ACC112 (cell line): ENCODE measurements around the gene PADI4.
"Not testable (repeated sequence)": the region's sequence is repeated elsewhere in the genome, so short reads cannot be mapped to it uniquely, and the experiment has no call there.

Source experiments
- H2AFZ ChIP-seq: fragments of 200-600 bp; sonication (generic); one replicate; pipeline ENCODE4 v1.6.0; 2017; ENCODE audit warnings: antibody characterized with exemption, low read length; ENCODE audit not compliant: unreplicated experiment
- H3K27ac ChIP-seq: fragments of 200-600 bp; sonication (generic); 2 replicates; pipeline ENCODE4 v1.5.1; 2014; ENCODE audit warnings: low read depth, mild to moderate bottlenecking, antibody characterized with exemption, low read length, moderate library complexity
- H3K27me3 ChIP-seq: fragments of 200-600 bp; sonication (generic); 2 replicates; pipeline ENCODE4 v1.6.1; 2014; ENCODE audit warnings: mild to moderate bottlenecking, antibody characterized with exemption, low read length, moderate library complexity, mixed read lengths; ENCODE audit not compliant: insufficient read depth
- H3K36me3 ChIP-seq: fragments of 200-600 bp; sonication (generic); 2 replicates; pipeline ENCODE4 v1.6.1; 2016; ENCODE audit warnings: mild to moderate bottlenecking, antibody characterized with exemption, low read length, moderate library complexity, mixed read lengths; ENCODE audit not compliant: insufficient read depth
- H3K4me1 ChIP-seq: fragments of 200-600 bp; sonication (generic); one replicate; pipeline ENCODE4 v1.6.1; 2016; ENCODE audit warnings: low read length, mixed read lengths; ENCODE audit not compliant: insufficient read depth, unreplicated experiment, control insufficient read depth
- H3K4me3 ChIP-seq: fragments of 200-600 bp; sonication (generic); 2 replicates; pipeline ENCODE4 v1.5.1; 2014; ENCODE audit warnings: mild to moderate bottlenecking, low read depth, low read length
- H3K79me2 ChIP-seq: fragments of 200-600 bp; sonication (generic); one replicate; pipeline ENCODE4 v1.6.0; 2016; ENCODE audit warnings: low read length; ENCODE audit not compliant: control insufficient read depth, unreplicated experiment, insufficient read depth

The PADI4 gene

GRCh38 chr1:17407786-17408514 is 100.0 kb downstream of the PADI4 start:
- H3K36me3 ChIP-seq, H3K27ac ChIP-seq, H3K4me3 ChIP-seq, H3K27me3 ChIP-seq, H2AFZ ChIP-seq, H3K4me1 ChIP-seq, H3K79me2 ChIP-seq: not testable (repeated sequence)

GRCh38 chr1:17409391-17409811 is 101.4 kb downstream of the PADI4 start:
- Histone ChIP-seq H3K27ac (no peak overlapping the region), H3K27me3 (no peaks in the 10 kb centered on the region), H3K36me3 (peaks cover 15% of the 10 kb centered on the region; the same call in 1 of the 2 replicates), H3K79me2 (no peaks in the 10 kb centered on the region), H3K4me3 (no peak overlapping the region), H3K4me1 (no peaks in the 10 kb centered on the region), H2AFZ (no peak overlapping the region)

- Histone ChIP-seq H3K36me3 (peaks cover 34% of the 10 kb centered on the region; the same call in 1 of the 2 replicates), H3K4me1 (no peaks in the 10 kb centered on the region)
These were observed 104.3 kb downstream of the PADI4 start for GRCh38 chr1:17412093-17412870.

More at GRCh38 chr1:17412093-17412870, 104.3 kb downstream of the PADI4 start:
- H3K27me3 ChIP-seq: no peaks in the 10 kb centered on the region
- H3K79me2 ChIP-seq: no peaks in the 10 kb centered on the region
- no peak overlapping the region for H2AFZ ChIP-seq
- no peak overlapping the region for H3K27ac ChIP-seq
- H3K4me3 ChIP-seq: no peak overlapping the region
